ENCODE results near the gene CREB3L4. TPM values are rescaled to one million over a fixed set of nuclear protein-coding genes. Genes with fewer than 3 reads are reported as not detected.

The CREB3L4 gene
- total RNA-seq, 4 donors from 2014 or later = 4.7 to 12.1 (median 8.7) TPM

DNA sequence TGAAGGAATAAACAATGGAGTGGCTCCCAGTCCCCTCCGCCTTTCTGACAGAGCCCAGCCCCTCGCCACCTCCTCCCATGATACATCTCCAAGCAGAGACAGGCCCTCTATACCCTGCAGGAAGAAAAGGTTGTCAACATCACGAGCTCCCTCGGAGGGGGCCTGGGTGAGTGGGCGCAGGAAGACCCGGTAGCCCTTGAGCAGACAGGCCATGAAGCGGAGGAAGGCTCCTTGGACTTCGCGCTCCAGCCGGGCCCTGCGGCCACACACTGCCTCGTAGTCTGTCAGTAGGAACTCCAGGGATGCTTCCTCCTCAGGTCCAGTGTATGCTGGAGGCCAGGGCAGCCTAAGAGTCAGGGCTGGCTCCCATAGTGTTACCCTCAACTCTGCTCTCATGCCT, 28.2 kb upstream of the CREB3L4 start:
- TF ChIP-seq, protein P1, sequence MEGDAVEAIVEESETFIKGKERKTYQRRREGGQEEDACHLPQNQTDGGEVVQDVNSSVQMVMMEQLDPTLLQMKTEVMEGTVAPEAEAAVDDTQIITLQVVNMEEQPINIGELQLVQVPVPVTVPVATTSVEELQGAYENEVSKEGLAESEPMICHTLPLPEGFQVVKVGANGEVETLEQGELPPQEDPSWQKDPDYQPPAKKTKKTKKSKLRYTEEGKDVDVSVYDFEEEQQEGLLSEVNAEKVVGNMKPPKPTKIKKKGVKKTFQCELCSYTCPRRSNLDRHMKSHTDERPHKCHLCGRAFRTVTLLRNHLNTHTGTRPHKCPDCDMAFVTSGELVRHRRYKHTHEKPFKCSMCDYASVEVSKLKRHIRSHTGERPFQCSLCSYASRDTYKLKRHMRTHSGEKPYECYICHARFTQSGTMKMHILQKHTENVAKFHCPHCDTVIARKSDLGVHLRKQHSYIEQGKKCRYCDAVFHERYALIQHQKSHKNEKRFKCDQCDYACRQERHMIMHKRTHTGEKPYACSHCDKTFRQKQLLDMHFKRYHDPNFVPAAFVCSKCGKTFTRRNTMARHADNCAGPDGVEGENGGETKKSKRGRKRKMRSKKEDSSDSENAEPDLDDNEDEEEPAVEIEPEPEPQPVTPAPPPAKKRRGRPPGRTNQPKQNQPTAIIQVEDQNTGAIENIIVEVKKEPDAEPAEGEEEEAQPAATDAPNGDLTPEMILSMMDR (IDR thresholded peaks at IDR 0.05; ENCODE audit: low read depth) = no peak

DNA sequence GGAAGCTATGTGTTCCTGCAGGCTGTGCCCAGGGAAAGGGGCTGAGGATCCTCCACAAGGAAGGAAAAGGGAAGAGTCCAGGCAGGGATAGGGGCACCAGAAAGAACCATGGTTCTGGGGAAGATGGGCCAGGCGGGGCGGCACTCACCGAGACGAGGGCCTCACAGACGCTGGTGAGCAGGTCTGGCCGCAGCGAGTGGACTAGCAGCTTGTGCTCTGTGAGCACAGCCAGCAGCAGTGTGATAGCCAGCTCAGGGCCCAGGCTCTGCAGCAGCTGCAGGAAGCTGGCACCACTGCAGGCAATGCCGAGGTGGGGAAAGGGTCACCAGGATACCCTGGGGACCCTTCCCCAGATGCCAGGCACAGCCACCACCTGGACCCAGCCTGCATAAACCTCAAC, 26.9 kb upstream of the CREB3L4 start:
- TF ChIP-seq, protein P1 (IDR thresholded peaks at IDR 0.05; ENCODE audit: low read depth) = no peak

DNA sequence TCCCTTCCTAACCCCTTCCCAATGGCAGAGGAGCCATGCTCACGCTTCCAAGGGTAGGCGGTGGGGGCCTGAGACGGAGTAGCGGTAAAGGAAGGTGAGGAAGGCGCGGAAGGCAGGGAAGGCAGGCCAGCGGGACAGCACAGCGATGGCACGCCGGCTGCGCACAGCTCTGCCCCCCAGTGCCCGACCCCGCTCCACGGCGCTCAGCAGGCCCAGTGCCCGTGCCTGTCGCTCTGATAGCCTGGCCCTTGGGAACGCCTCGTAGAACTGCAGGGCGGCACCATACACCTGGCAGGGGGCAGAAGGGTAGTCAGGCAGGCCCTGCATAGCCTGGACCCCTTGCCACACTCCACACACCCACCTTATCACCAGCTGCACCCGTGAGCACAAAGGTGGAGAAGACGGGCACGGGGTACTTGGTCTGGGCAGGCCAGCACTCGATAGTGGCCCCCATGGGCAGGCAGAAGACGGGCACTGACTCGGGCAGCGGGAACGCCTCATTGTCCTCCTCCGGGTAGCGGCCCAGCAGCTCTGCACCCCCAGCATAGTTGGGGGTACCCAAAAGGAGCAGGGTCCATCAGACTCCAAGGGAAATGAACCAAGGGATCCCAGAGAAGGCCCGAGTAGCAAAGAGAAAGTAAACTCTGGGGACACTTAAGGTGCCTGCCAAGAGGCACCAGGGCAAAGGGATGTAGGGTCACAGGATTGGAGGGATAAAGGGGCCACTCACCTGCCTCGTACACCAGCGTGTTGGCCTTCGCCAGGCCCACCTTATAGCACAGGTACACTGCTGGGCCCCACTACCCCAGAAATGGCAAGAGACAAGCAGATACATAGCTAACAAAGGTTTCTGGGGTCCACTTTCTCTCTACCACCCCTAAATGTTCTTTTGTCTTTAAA, 25.6 kb upstream of the CREB3L4 start:
- TF ChIP-seq, protein P1 (IDR thresholded peaks at IDR 0.05; ENCODE audit: low read depth) = no peak

DNA sequence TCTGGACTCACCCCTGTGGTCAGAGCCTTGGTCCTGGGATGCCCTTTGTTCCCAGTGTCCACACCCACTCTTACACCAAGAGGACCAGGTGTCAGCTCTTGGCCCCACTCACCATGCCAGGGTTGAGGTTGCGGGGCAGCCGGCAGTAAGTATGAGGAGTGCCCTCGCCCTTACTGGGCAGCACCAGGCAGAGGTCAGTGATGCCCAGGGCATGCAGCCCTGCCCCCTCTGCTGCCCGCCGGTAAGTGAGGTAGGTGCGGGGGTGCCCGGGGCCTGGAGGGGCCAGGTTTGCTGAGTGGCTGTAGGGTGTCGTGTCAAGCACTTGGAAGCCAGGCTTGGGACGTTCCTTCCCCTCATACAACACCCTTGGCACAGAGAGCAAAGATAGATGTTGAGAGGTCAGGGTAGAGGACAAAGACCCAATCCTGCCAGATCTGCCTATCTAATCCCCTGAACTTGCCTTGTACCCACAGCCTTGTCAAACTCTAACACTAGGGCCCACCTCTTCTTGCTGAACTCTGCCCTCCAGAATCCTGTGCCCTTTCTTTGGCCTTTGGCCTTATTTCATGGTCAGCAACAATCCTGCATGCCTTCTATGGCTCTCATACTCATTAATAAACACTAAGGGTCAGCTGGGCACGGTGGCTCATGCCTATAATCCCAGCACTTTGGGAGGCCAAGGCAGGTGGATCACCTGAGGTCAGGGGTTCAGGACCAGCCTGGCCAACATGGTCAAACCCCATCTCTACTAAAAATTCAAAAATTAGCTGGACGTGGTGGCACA, 24.7 kb upstream of the CREB3L4 start:
- TF ChIP-seq, protein P1 (IDR thresholded peaks at IDR 0.05; ENCODE audit: low read depth) = no peak

DNA sequence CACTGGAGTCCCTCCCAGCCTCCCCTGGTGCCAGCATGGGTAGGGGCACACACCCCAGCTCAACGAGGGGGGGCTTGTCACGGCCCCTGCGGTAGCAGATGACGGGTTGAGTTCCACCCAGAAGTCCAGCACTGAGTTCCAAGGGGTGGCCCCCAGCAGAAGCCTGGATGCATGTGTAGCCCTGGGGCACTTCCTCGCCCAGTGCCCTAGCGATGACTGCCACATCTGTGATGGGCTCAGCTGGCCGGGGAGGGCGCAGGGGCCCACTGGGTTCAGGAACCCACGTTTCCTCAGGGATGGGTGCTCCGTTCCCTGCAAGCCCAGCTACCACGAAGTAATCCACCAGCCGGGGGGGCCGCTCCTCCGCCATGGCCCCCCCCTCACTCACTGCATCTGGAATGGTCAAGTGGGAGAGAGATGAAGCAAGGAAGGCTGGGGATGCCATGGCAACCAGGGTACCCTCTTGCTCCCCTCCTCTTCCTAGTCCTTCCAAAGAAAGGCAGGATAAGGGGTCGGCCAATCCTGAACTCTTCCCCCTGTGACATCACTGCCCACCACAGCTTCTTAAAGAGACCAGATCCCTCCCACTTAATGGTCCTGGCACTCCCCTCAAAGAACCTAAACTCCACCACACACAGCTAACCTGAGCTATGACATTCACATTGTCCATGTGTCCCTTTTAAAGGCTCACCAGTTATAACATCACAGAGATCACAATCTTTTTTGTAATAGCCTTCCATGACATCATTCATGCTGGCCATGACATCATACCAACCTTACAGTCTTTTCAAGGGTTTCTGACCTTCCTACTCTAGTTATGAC, 23.5 kb upstream of the CREB3L4 start:
- TF ChIP-seq, protein P1 (IDR thresholded peaks at IDR 0.05; ENCODE audit: low read depth) = no peak

DNA sequence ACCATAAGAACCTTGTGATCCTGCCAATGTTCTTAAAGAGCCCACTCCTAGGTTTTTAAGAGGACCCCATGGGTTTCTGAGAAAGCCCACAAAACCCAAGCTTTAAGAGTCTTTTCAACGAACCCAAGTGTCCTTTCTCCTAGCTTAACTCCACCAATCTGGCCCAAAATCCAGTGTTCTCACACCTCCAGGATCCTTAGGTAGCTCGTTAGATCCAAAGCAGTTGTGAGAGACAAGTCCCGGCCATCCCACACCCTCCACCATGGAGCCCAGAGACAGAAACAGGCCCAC, 22.9 kb upstream of the CREB3L4 start:
- TF ChIP-seq, protein P1 (IDR thresholded peaks at IDR 0.05; ENCODE audit: low read depth) = no peak
